ENCODE measurements around the gene LRRC42. TPM values are rescaled to one million over a fixed set of nuclear protein-coding genes. Genes with fewer than 3 reads are reported as not detected.

The LRRC42 gene
- total RNA-seq, 1 experiment from 2014 or later: 38.1 TPM

- TF ChIP-seq NR1H2 (CRISPR knock-in tag; IDR thresholded peaks at IDR 0.05) (no peak), HMGXB4 (CRISPR knock-in tag; IDR thresholded peaks at IDR 0.05) (no peak), NFYB (CRISPR knock-in tag; conservative IDR thresholded peaks at IDR 0.05; ENCODE audit: low read depth) (no peak), EMX1 (CRISPR knock-in tag; IDR thresholded peaks at IDR 0.05) (no peak)
Measured at GRCh38 chr1:53942127-53942957, 3.8 kb upstream of the LRRC42 start (continued).

- DNase-seq (ENCODE audit: low spot score) (no peak), ATAC-seq (no peak)
- POLR2A ChIA-PET: no interaction called here
- CTCF ChIA-PET: no interaction called here
- Mint-ChIP-seq H3K4me1 (peaks cover 30% of the 10 kb centered on the region), H3K27me3 (ENCODE audit: low read depth) (no peaks in the 10 kb centered on the region), H3K4me3 (no peak overlapping the region), H3K27ac (no peak overlapping the region), H3K9me3 (no peaks in the 10 kb centered on the region), H3K36me3 (no peaks in the 10 kb centered on the region)
- no peak for TF ChIP-seq ZNF263 (CRISPR knock-in tag; IDR thresholded peaks at IDR 0.05; ENCODE audit: low read depth)
- no peak for TF ChIP-seq ZNF232 (CRISPR knock-in tag; IDR thresholded peaks at IDR 0.05)
- no peak for TF ChIP-seq NR3C1 (CRISPR knock-in tag; conservative IDR thresholded peaks at IDR 0.05; ENCODE audit: low read depth)
- TF ChIP-seq PRRX2 (CRISPR knock-in tag; IDR thresholded peaks at IDR 0.05): no peak
- no peak for TF ChIP-seq MXD4 (CRISPR knock-in tag; IDR thresholded peaks at IDR 0.05; ENCODE audit: borderline replicate concordance)
- no peak for TF ChIP-seq FOXK1 (CRISPR knock-in tag; IDR thresholded peaks at IDR 0.05)
- TF ChIP-seq ELF4 (CRISPR knock-in tag; IDR thresholded peaks at IDR 0.05; ENCODE audit: low read depth): no peak
Measured at GRCh38 chr1:53943090-53943489, 3.1 kb upstream of the LRRC42 start.

- H3K27ac Mint-ChIP-seq: no peak overlapping the region; the same call in 1 of the 2 replicates
- H3K36me3 Mint-ChIP-seq: no peaks in the 10 kb centered on the region
- no peak for DNase-seq (ENCODE audit: low spot score)
- H3K27me3 Mint-ChIP-seq (ENCODE audit: low read depth): no peaks in the 10 kb centered on the region
- peak overlapping the region; percentile 41 for H3K4me3 Mint-ChIP-seq
- H3K9me3 Mint-ChIP-seq: no peaks in the 10 kb centered on the region
- ChIA-PET POLR2A (no interaction called here), CTCF (no interaction called here)
- ATAC-seq: no peak
- peaks cover 35% of the 10 kb centered on the region for H3K4me1 Mint-ChIP-seq
- TF ChIP-seq CREM (CRISPR knock-in tag; IDR thresholded peaks at IDR 0.05) (no peak), GABPB1 (CRISPR knock-in tag; IDR thresholded peaks at IDR 0.05) (no peak), ZNF396 (CRISPR knock-in tag; IDR thresholded peaks at IDR 0.05; ENCODE audit: borderline replicate concordance) (no peak), ZBTB43 (CRISPR knock-in tag; IDR thresholded peaks at IDR 0.05) (no peak), ZNF138 (CRISPR knock-in tag; conservative IDR thresholded peaks at IDR 0.05) (no peak), ZNF121 (CRISPR knock-in tag; IDR thresholded peaks at IDR 0.05) (no peak), ZNF423 (CRISPR knock-in tag; IDR thresholded peaks at IDR 0.05) (no peak), USF1 (CRISPR knock-in tag; IDR thresholded peaks at IDR 0.05) (no peak), JAZF1 (CRISPR knock-in tag; IDR thresholded peaks at IDR 0.05) (no peak)
- TF ChIP-seq, protein P1, sequence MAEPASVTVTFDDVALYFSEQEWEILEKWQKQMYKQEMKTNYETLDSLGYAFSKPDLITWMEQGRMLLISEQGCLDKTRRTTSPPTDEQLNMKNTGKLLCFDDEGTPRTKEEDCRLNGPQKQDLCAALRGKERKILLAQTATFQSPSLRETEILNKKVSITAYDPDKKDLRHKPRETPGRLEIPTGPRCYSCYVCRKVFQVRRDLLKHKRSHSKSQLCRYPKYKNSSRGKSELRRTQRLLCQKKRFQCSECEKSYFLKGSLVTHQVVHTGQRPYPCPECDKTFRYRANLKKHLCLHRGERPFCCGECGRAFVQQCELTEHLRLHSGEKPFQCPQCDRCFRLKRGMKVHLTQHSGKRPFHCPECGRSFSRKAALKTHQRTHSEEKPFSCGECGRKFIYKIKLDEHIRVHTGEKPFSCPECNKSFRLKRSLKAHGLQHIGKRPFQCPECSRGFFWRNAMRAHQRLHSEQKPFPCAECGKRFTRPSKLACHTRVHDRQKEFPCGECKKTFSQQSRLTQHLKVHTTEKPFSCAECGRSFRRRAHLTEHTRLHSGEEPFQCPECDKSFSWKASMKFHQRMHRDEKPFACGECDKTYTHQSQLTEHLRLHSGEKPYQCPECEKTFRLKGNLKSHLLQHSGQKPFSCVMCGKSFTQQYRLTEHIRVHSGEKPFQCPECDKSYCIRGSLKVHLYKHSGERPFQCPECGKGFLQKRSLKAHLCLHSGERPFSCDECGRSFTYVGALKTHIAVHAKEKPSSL (CRISPR knock-in tag; conservative IDR thresholded peaks at IDR 0.05): no peak
- TF ChIP-seq, protein P2, sequence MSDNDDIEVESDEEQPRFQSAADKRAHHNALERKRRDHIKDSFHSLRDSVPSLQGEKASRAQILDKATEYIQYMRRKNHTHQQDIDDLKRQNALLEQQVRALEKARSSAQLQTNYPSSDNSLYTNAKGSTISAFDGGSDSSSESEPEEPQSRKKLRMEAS (CRISPR knock-in tag; IDR thresholded peaks at IDR 0.05): no peak
- TF ChIP-seq, protein P3, sequence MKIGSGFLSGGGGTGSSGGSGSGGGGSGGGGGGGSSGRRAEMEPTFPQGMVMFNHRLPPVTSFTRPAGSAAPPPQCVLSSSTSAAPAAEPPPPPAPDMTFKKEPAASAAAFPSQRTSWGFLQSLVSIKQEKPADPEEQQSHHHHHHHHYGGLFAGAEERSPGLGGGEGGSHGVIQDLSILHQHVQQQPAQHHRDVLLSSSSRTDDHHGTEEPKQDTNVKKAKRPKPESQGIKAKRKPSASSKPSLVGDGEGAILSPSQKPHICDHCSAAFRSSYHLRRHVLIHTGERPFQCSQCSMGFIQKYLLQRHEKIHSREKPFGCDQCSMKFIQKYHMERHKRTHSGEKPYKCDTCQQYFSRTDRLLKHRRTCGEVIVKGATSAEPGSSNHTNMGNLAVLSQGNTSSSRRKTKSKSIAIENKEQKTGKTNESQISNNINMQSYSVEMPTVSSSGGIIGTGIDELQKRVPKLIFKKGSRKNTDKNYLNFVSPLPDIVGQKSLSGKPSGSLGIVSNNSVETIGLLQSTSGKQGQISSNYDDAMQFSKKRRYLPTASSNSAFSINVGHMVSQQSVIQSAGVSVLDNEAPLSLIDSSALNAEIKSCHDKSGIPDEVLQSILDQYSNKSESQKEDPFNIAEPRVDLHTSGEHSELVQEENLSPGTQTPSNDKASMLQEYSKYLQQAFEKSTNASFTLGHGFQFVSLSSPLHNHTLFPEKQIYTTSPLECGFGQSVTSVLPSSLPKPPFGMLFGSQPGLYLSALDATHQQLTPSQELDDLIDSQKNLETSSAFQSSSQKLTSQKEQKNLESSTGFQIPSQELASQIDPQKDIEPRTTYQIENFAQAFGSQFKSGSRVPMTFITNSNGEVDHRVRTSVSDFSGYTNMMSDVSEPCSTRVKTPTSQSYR (CRISPR knock-in tag; IDR thresholded peaks at IDR 0.05): no peak
- TF ChIP-seq, protein P4, sequence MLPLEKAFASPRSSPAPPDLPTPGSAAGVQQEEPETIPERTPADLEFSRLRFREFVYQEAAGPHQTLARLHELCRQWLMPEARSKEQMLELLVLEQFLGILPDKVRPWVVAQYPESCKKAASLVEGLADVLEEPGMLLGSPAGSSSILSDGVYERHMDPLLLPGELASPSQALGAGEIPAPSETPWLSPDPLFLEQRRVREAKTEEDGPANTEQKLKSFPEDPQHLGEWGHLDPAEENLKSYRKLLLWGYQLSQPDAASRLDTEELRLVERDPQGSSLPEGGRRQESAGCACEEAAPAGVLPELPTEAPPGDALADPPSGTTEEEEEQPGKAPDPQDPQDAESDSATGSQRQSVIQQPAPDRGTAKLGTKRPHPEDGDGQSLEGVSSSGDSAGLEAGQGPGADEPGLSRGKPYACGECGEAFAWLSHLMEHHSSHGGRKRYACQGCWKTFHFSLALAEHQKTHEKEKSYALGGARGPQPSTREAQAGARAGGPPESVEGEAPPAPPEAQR (CRISPR knock-in tag; IDR thresholded peaks at IDR 0.05): no peak
Measured at GRCh38 chr1:53943490-53944043, 2.6 kb upstream of the LRRC42 start.
